ENCODE measurements around the gene SMIM43.
A peak's percentile ranks its signal among the peaks of the same experiment; 100 is the strongest.

The SMIM43 gene

DNA sequence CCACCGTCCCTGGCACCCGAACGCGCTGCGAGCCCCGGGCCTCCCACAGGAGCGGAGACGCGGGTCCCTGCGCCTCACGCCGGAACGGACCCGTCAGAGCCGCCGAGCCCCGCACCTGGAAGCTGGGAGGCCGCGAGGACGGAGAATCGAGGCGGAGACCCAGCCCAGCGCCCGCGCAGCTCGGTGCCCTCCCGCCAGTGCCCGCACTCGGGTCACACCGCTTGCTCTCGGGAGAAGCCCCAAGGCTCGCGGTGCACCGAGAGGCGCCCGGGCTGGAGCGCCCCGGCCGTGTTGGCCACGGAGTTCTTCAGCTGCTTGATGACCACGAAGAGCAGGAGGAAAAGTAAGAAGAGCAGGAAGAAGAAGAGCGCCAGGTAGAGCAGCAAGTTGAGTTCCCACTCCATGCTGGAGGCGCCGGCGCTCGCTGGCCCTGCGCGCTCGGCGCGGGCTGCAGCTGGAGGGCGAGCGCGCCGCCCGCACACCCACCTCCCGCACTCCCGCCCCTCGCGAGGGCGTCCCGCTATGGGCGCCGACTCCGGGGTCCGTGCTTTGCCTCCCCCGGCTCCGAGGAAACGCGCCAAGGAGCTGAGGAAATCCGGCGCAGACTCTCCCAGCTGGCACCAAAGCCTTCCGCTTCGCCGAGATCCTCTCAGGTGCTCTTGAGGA, at the start of gene SMIM43:
SMIM43 (minus strand) TSS at position 463 of the 666 bp plus-strand sequence; CDS start at position 404, 59 bp downstream.
- no peak for DNase-seq (ENCODE audit: low read depth, low spot score)

DNA sequence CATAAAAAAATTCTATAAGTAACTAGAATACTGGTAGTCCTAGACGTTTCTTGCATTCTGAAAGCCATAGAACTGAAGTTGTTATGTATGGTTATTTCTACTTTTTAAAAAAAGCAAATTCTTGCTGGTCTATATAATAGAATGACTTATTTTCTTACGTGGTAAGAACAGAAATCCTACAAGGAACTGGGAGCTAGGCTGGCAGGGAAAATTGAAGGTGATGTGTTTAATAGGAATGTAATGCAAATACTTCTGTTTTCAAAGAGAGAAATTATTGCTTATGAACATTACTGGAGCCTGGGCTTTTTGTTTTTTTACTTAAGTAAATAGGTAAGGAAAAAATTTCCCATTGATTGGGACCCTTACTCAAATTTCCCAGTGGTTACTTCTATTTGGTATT, 49.8 kb upstream of the SMIM43 start:
- no peak for DNase-seq (ENCODE audit: low read depth, low spot score)

DNA sequence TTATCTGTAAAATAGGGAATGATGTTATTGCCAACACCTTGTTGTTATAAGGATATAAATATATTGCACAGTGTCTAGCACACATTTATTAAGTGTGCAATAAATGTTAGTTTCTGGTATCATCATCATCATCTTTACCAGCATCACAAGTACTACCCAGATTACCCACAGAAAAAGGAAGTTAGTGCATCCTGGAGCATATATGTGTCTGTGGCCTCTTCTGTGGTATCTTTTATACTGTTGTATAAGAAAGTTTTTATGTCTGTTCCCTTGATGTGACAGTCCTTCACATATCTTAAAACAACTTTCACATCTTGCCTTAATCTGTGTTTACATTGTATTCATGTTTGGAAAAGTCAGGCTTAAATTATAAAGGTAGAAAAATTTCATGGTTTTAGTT, 46.2 kb upstream of the SMIM43 start:
- no peak for DNase-seq (ENCODE audit: low read depth, low spot score)

DNA sequence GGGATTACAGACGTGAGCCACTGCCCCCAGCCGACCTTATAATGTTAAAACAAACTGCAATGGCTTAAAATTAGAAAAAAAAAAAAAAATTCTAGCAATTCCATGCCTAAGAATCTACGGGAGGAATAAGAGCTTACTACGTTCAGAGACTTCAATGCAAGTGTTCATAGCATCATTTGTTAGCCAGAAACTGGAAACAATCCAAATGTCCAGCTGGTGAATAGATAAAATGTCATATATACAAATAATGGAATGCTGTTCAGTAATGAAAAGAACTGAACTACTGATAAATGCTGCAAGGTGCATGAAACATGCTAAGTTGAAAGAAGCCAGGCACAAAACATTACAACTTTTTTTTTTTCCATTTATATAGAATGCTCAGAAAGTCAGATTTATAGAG, 41.4 kb upstream of the SMIM43 start:
- DNase-seq (ENCODE audit: low read depth, low spot score), result no peak

DNA sequence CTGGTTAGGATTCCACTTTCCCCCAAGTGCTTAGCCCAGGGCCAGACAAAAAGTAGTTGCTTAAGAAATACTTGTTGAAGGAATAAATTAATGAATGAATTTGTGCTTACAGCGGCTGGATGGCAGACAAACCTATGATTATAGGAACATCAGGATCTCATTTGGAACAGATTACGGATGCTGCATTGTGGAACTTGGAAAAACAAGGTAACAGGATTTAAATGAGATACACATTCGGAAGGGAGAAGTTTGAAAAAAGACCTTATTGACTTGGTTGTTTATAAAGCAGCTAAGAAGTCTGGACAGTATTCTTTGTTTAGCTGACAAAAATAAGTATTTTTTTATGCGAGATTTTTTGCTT, 36.7 kb upstream of the SMIM43 start:
- DNase-seq (ENCODE audit: low read depth, low spot score), result no peak

DNA sequence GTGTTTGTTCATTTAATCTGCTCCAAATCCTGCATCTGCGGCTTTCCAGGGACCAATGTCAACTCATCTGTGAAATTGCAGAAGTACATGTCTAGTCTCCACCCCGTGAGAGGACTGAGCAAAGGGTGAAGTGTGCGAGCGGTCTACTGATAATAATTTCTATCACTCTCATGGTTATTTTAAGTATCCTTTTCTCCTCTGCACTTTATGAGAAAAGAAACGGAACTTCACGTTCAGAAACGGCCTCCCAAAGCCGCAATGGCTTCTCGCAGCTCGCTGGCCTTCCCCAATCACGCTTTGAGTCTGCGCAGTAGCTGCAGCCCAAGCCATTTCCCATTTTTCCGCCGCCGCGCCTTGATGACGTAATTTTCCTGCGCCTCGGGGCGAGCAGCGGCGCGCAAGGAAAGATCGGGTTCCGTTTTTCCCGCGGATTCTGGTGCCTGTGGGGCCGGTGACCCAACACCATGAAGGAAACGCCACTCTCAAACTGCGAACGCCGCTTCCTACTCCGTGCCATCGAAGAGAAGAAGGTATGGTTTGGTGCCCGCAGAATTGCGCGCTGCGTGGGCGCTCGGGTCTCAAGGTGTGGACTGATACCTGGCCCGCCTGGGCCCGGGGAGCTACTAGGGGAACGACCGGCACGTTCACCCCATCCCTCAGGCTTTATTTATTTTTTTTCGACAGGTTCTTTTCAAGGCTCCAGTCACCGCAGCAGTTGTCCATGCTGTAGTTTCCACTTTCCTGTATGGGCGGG, 36.2 kb upstream of the SMIM43 start, which contains the start of gene EXOSC9:
EXOSC9 (plus strand) TSS at position 363 of the 754 bp plus-strand sequence; CDS start at position 465, 102 bp downstream.
- DNase-seq (ENCODE audit: low read depth, low spot score), result peak; percentile 89

DNA sequence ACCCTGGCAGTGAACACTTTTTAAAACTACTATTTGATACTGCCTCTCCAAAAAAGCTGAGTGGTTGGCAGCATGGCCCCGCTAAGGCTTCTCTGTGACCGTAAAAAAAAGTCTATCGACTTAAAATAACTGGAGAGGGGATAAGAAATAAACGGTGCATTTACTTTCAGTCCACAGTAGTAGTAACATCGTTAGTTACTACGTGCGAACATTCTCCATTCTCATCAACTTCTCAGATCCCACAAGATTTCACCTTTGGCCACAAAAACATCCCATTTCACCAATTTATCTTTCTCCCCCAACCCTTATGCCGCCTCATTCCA, 35.6 kb upstream of the SMIM43 start:
- no peak for DNase-seq (ENCODE audit: low read depth, low spot score)

DNA sequence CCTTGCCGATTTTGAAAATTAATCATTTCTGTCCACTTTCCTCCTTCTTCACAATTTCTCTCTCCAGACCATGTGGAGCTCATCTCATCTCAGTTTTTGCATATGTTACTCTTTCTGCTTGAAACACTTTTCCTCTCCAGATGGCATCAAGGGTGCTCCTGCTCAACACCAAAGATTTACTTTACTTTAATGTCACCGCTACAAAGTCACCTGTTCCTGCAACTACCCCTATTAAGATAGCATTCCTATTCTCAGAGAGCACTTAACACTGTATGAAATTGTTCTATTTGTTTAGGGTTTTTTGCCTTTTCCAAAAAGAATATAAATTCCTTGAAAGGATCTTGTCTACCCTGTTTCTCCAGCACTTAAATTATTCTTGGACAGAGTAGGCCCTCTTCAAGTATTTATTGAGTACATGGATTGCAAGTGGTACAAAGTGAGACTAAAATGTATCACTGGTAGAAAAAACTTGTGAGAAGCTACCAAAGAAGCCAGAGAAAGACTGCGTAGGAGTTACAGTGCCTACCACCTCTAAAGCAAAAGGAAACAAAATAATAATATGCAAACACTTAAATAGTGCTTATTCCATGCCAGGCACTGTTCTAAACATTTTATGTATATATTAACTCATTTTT, 35.0 kb upstream of the SMIM43 start:
- DNase-seq (ENCODE audit: low read depth, low spot score), result no peak

DNA sequence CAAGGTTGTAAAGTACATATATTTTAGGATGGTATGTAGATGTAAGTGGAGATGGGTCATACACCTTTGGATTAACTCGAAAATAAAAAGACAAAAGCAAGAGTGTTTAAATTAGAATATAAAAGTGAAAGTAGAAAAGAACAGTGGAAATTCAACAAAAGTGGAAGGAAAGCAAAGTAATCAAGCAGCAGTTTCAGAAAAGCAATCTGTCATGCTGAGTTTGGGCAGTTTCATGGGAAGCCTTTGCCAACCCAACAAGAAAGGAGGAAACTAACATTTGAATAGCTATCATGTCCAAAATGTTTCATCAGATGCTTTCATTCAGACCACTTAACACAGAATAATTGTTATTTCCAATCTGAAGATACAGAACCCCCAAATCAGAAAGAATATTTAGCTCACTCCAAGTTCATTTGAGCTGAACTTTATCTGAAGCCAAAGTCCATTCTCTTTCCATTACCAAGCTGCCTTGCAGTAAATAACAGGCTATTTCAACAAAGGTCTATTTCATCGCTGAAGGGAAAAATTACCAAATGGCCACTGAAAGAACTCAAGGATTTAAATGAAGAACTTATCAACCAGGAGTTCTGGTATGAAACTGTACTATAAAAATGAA, 34.4 kb upstream of the SMIM43 start:
- no peak for DNase-seq (ENCODE audit: low read depth, low spot score)

DNA sequence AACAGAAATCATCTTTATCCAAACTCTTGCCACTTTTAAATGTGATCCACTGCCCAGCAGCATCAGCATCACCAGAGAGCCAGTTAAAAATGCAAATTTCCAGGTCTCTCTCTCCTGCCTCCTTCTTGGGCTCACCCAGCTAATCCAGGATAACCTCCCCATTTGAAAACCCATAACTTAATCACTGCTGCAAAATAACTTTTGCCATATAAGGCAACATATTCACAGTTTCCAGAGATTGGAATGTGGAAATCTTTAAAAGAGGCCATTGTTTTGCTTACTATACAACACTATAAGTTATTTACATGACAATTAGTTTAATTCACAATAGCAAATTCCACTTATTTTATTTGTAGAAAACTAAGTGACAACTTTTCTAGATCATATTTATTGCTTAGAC, 31.3 kb upstream of the SMIM43 start:
- DNase-seq (ENCODE audit: low read depth, low spot score), result no peak

DNA sequence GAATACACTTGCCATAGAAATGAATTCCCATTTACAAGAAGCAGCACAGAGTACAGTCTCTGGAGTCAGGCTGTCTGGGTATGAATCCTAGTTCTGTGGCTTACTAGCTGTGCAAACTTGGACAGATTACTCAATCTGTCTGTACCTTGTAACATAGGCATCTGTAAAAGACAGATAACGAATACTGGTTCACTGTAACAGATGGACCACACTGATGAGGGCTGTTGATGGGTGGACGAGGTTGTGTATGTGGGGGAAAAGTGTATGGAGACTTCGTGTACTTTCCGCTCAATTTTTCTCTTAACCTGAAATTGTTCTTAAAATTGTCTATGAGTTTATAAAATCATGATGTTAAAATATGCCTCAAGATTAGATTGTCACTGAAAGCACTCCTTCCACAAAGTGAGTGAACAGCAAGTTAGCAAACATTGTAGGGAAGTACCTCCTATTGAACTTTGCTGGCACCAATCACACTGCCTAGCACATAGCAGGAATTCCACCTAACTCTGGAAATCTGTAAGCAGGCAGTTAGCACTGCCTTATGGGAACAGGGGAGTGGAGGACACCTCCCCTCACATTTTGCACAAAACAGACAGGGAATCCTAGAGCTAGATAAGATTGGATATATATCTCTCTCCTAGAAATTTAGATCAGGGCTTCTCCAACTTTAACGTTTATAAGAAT, 29.7 kb upstream of the SMIM43 start:
- DNase-seq (ENCODE audit: low read depth, low spot score), result no peak

DNA sequence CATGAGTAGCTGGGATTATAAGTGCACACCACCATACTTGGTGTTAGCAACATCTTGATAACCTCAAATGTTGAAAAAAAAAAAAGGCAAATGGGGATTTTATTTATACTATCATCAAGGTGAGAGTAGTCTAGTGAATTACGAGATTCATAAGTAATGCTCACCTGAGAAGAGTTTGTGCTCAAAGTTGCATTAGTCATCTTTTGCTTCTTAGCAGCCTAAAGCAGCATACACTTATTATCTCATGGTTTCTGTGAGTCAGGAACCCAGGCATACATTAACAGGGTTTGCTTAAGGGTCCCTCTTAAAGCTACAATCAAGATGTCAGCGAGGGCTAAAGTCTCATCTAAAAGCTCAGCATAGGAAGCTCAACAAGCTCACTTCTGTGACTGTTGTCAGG, 28.0 kb upstream of the SMIM43 start:
- no peak for DNase-seq (ENCODE audit: low read depth, low spot score)

DNA sequence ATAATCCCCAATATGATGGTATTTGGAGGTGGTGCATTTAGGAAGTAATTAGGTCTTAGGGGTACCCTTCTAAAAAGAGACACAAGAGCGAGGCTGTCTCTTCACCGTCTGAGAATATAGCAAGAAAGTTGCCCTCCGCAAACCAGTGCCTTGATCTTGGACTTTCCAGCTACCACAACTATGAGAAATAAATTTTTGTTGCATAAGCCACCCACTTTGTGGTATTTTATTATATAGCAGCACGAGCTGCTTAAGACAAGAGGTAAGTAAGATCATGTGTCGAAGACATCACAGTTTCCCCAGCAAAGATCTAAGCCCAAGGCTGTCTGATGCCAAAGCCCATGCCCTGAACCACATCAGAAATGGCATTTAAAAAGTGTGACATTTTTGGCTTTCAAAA, 26.5 kb upstream of the SMIM43 start:
- no peak for DNase-seq (ENCODE audit: low read depth, low spot score)

DNA sequence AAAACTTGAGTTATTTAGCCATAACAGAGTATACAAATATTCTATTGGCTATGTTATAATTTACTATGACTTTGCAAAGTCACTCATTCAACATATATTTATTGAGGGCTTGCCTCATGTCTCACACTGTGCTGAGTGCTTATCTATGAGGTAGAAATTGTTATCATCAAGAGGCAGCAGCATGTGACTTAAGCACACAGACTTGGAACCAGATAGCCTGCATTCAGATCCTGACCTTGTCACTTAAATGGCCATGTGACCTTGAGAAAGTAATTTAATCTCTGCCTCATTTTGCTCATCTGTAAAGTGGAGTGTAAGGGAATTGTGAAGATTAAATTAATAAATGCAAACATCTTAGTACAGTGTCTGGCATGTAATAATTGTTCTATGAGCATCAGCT, 26.0 kb upstream of the SMIM43 start:
- no peak for DNase-seq (ENCODE audit: low read depth, low spot score)

DNA sequence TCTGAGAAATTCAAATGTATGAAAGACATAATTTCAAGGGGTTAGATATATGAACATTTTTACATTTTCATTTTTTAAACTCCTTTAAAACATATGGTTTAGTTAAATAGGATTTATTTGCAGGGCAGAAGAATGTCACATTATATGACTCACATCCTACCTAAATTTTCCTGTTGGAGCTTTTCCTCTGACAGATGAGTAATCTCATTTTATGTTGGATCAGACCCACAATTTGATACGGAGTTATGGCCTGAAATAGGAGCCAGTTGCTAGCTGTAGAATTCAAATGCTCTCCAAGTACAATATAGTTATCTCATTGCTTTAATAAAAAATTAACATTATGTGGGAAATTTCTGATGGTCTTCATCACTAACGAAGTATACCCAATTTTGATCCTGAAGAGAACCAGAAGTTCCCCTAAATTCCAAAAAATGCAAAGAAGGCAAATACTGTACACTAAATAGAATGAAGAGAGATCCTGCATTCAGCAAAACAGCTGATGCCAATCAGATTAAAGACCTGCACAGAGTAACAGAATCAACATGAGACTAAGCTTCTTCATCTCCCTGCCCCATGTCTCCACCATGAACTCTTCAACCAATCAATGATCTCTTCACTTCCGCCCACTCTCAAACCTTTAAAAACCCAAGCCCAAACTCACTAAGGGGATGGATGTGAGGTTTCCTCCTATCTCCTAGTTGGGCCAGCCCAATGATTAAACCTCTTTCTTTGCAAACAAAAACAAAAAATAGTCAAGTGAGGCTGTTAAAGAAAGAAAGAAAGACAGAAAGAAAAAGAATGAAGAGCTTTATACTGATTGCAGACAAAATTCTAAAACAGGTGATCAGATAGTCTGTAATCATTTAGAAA, 25.2 kb upstream of the SMIM43 start:
- no peak for DNase-seq (ENCODE audit: low read depth, low spot score)

DNA sequence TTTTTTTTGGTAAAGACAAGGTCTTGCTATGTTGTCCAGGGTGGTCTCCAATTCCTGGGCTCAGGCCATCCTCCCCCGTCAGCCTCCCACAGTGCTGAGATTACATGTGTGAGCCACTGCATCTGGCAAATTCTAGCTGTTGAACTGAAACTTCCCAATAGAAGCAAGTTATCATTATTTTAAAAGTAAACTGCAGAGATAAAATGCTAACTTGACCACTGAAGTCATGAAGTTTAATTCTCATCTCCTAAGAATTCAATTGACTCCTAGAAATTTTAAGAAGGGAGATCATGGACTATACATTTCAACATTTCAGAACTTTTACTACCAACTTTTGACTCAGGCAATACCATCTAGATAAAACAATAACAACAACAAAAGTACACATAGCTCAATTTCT, 24.5 kb upstream of the SMIM43 start:
- no peak for DNase-seq (ENCODE audit: low read depth, low spot score)

DNA sequence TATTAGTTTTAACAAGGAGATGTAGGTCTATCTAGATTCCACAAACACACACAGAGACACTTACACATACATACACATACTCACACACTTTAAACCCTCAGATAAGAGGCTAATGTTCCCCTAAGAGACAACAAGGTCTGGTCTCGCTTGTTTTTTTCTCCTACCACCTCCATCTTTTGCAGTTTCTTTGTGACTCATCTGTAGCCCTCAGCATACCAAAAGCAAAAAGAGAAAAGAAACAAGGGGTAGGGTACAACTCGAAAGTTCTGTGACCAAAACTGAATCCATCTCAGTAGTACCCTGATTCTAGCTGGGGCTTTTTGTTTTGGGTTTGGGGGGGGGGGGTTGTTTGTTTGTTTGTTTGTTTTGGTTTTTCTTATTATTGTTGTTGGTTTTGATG, 23.9 kb upstream of the SMIM43 start:
- no peak for DNase-seq (ENCODE audit: low read depth, low spot score)

DNA sequence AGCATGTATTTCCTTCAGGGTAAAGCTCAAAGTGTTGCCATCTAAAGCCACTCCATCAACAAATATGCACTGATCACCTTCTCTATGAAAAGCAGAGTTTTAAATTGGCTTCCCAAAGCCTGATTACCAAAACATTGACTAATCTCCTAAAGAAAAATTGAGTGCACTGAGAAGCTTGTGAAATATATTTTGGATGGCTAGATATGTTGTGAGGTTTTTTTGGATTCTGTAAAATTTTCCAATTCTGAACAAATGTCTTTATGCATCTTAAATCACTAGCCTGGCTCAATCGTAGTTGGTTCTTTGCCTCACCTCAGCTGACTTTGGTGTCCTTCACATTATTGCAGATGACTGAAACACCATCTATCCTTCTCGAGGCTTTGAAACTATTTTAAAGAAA, 21.3 kb upstream of the SMIM43 start:
- DNase-seq (ENCODE audit: low read depth, low spot score), result no peak

DNA sequence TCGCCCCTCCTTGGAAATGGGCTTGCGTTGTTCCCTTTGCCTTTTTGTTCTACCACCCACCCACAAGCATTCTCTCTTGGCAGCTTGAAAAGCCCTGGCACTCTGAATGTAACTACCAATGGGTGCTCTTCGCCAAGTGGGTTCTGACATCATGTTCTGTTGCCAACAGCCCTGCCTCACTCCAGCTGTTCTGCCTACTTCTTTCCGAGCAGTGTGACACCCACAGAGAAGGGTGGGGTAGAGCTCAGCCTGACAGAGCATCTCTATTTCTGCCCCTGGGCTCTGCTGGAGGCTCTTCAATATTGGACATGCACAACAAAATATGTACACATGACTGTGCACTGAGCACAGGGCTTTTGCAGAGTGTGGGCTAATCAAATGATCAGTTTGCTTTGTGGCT, 20.5 kb upstream of the SMIM43 start:
- no peak for DNase-seq (ENCODE audit: low read depth, low spot score)

DNA sequence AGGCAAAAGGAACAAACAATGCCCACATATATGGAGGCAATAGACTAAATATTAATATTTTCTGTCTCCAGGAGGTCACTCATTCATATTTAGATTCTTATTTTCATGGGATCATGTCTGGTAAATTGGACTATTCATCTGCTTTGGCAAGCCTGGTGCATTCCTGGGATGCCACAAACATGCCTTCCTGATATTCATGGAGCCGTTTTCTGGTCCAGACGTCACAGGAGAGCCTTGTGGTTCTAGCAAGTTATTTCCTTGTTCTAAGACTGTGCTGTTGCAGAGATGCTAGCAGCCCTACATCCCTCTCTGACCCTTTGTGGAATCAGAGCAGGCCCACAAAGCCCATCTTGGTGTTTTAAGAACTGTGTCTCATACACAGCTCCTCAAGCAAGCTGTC, 20.0 kb upstream of the SMIM43 start:
- DNase-seq (ENCODE audit: low read depth, low spot score), result no peak

DNA sequence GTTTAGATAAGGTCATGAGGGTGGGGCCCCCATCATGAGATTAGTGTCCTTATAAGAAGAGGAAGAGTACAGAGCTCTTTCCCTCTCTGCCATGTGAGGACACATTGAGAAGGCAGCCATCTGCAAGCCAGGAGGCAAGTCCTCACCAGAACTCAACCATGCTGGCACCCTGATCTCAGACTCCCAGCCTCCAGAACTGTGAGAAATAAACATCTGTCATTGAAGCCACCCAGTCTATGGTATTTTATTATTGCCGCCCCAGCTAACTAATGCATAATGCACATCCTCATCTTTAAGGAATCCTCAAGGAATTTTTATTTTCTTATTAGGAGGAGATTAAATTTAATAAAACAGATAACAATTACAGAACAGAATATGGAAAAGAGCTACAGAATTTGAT, 19.4 kb upstream of the SMIM43 start:
- no peak for DNase-seq (ENCODE audit: low read depth, low spot score)

All from brain pericyte (primary cell).